ENCODE results near the gene TTC12. TPM values are rescaled to one million over a fixed set of nuclear protein-coding genes. Genes with fewer than 3 reads are reported as not detected.

TTC12 gene
- total RNA-seq, 1 donor from 2014 or later = 7.8 TPM

GRCh38 chr11:113274713-113275582 lies 39.4 kb upstream of the TTC12 start:
- no peak for DNase-seq (ENCODE audit: low spot score)
- Mint-ChIP-seq H3K27me3 (ENCODE audit: low read depth) (no peaks in the 10 kb centered on the region), H3K4me1 (ENCODE audit: low read depth) (no peaks in the 10 kb centered on the region), H3K36me3 (ENCODE audit: low read depth) (peaks cover 2% of the 10 kb centered on the region), H3K9me3 (ENCODE audit: low read depth) (no peaks in the 10 kb centered on the region), H3K27ac (ENCODE audit: unreplicated experiment) (no peak overlapping the region), H3K4me3 (ENCODE audit: unreplicated experiment) (no peak overlapping the region)
- TF ChIP-seq CTCF (IDR thresholded peaks at IDR 0.05) = peak; percentile 42

- TF ChIP-seq CTCF (IDR thresholded peaks at IDR 0.05) = no peak
- H3K36me3 Mint-ChIP-seq (ENCODE audit: low read depth) = peaks cover 2% of the 10 kb centered on the region
- no peaks in the 10 kb centered on the region for H3K4me1 Mint-ChIP-seq (ENCODE audit: low read depth)
- no peak overlapping the region for H3K27ac Mint-ChIP-seq (ENCODE audit: unreplicated experiment)
- no peaks in the 10 kb centered on the region for H3K9me3 Mint-ChIP-seq (ENCODE audit: low read depth)
- DNase-seq (ENCODE audit: low spot score) = no peak
- no peaks in the 10 kb centered on the region for H3K27me3 Mint-ChIP-seq (ENCODE audit: low read depth)
- no peak overlapping the region for H3K4me3 Mint-ChIP-seq (ENCODE audit: unreplicated experiment)
These were observed 38.8 kb upstream of the TTC12 start for GRCh38 chr11:113275602-113276001.

GRCh38 chr11:113276466-113276865 lies 37.9 kb upstream of the TTC12 start:
- Mint-ChIP-seq H3K4me1 (ENCODE audit: low read depth) (no peaks in the 10 kb centered on the region), H3K27ac (ENCODE audit: unreplicated experiment) (no peak overlapping the region), H3K4me3 (ENCODE audit: unreplicated experiment) (no peak overlapping the region), H3K27me3 (ENCODE audit: low read depth) (no peaks in the 10 kb centered on the region), H3K36me3 (ENCODE audit: low read depth) (peaks cover 2% of the 10 kb centered on the region), H3K9me3 (ENCODE audit: low read depth) (no peaks in the 10 kb centered on the region)
- DNase-seq (ENCODE audit: low spot score) = no peak
- TF ChIP-seq CTCF (IDR thresholded peaks at IDR 0.05) = no peak

GRCh38 chr11:113277907-113278306 lies 36.5 kb upstream of the TTC12 start:
- Mint-ChIP-seq H3K36me3 (ENCODE audit: low read depth) (peaks cover 2% of the 10 kb centered on the region), H3K9me3 (ENCODE audit: low read depth) (no peaks in the 10 kb centered on the region), H3K27me3 (ENCODE audit: low read depth) (no peaks in the 10 kb centered on the region), H3K4me3 (ENCODE audit: unreplicated experiment) (no peak overlapping the region), H3K27ac (ENCODE audit: unreplicated experiment) (no peak overlapping the region), H3K4me1 (ENCODE audit: low read depth) (no peaks in the 10 kb centered on the region)
- DNase-seq (ENCODE audit: low spot score) = no peak
- no peak for TF ChIP-seq CTCF (IDR thresholded peaks at IDR 0.05)

GRCh38 chr11:113278481-113278880 lies 35.9 kb upstream of the TTC12 start:
- H3K9me3 Mint-ChIP-seq (ENCODE audit: low read depth) = no peaks in the 10 kb centered on the region
- no peak overlapping the region for H3K4me3 Mint-ChIP-seq (ENCODE audit: unreplicated experiment)
- no peaks in the 10 kb centered on the region for H3K4me1 Mint-ChIP-seq (ENCODE audit: low read depth)
- H3K27ac Mint-ChIP-seq (ENCODE audit: unreplicated experiment) = no peak overlapping the region
- H3K36me3 Mint-ChIP-seq (ENCODE audit: low read depth) = peaks cover 2% of the 10 kb centered on the region
- no peak for DNase-seq (ENCODE audit: low spot score)
- no peak for TF ChIP-seq CTCF (IDR thresholded peaks at IDR 0.05)
- H3K27me3 Mint-ChIP-seq (ENCODE audit: low read depth) = no peaks in the 10 kb centered on the region

Data from chondrocyte (in vitro differentiated cells).